GM12873 (cell line): ENCODE results near the gene IL21R.

Experiments used
- CTCF ChIP-seq: IDR thresholded peaks from 2 replicates; pipeline ENCODE4 v1.5.1; 2012; ENCODE audit warnings: low read depth, mild to moderate bottlenecking, moderate library complexity, low read length, control low read depth; ENCODE audit not compliant: insufficient read depth; ENCODE audit errors: missing control alignments

Gene IL21R

GRCh38 chr16:27413956-27414355 is 12.0 kb downstream of the IL21R start:
- no peak for TF ChIP-seq CTCF

- no peak for TF ChIP-seq CTCF
Measured at GRCh38 chr16:27414788-27415431, 12.9 kb downstream of the IL21R start.

GRCh38 chr16:27417047-27417671 is 15.2 kb downstream of the IL21R start:
- no peak for TF ChIP-seq CTCF

GRCh38 chr16:27421961-27422740 is 20.2 kb downstream of the IL21R start:
- TF ChIP-seq CTCF, result no peak

GRCh38 chr16:27424772-27425498 is 23.0 kb downstream of the IL21R start:
- no peak for TF ChIP-seq CTCF

- TF ChIP-seq CTCF, result no peak
Measured at GRCh38 chr16:27425961-27426360, 24.0 kb downstream of the IL21R start.
